ENCODE data around the gene FCRLA.

DNA sequence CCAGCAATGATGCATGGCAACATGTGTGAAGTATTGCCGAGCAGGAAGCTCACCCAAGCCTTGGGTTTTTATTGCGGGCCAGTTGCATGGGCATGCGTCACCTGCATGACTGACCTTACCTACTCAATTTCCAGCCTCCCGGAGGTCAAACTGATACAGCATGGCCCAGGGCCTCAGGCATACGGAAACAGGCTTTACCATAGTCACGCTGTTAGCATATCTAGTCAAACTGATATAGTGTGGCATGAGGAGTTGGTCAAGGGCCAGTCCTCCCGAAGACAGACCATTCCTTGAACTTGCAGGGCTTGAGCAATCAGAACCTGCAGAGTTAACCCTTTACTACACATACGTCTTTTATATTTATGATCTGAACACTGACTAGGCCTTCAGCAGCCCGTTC, 36.2 kb downstream of the FCRLA start:
- no peak for TF ChIP-seq POLR2AphosphoS5 (IDR thresholded peaks at IDR 0.05; ENCODE audit: low read depth, low read length)
- no peak for TF ChIP-seq POLR2A (IDR thresholded peaks at IDR 0.05; ENCODE audit: low read depth, low read length)
- TF ChIP-seq TAF1 (IDR thresholded peaks at IDR 0.05; ENCODE audit: borderline replicate concordance, low read depth, low read length) = no peak

Measured in GM12892 (cell line).